A549 treated with AZD2906 at 1 μM for 4 hours (cell line): ENCODE data around the gene ZNF107. TPM values are rescaled to one million over a fixed set of nuclear protein-coding genes. Genes with fewer than 3 reads are reported as not detected.

Experiments used
- total RNA-seq: library from RNA; stranded (reverse); fragments of 200-300 nt; extraction: Qiagen RNA extraction; gene quantifications from 5 replicates; pipeline ENCODE4 v1.2.3, GENCODE V29; 2022

ZNF107 gene
- 1.9 to 2.9 TPM (median 2.3 TPM) in 5 replicates for total RNA-seq

GRCh38 chr7:64665980-64666662, at the start of gene ZNF107:
Gene ZNF107, plus strand, starts transcription at chr7:64666133. Its CDS starts 150 bp downstream, at chr7:64666283.

Other genes starting within 250 kb of the ZNF107 start
- 1.5 to 2.8 TPM (median 2.1 TPM) in 5 replicates for gene ZNF680, start 103.1 kb upstream of the ZNF107 start, total RNA-seq
- gene ZNF138, start 128.3 kb downstream of the ZNF107 start, total RNA-seq = 2.4 to 3.0 TPM (median 2.9 TPM) in 5 replicates
- gene ZNF273, start 237.1 kb downstream of the ZNF107 start, total RNA-seq = 2.1 to 2.4 TPM (median 2.3 TPM) in 5 replicates